ENCODE results near the gene GPRC5D.

Gene GPRC5D

DNA sequence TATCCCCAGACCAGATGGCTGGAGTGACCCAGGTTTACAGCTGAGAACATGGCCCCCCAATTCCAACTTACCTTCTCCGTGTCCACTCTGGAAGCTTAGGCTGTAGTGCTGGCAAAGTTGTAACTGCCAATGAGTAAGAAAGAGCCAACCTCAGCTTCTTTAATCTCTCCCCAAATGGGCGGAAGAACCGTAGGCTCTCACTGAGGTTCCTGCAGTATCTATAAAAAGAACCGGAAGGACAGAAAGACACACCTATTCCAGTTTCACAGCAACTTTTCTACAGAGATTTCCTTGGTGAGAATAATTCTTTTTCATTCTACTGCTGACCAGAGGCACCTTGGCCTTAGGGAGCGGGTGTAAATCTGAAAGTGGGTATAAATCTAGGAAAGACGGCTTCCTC lies at the start of gene GPRC5D:
Gene GPRC5D, minus strand, starts transcription at position 135 of the 400 bp plus-strand sequence. CDS start 1,786 bp downstream, outside the sequence.
- no peak for DNase-seq (ENCODE audit: low read depth)

DNA sequence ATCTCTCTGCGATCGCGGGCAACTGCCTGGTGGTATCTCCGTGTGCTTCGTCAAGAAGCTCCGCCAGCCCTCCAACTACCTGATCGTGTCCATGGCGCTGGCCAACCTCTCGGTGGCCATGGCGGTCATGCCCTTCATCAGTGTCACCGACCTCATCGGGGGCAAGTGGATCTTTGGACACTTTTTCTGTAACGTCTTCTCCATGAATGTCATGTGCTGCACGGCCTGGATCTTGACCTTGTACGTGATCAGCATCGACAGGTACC lies 49.7 kb upstream of the GPRC5D start:
- DNase-seq (ENCODE audit: low read depth), result no peak

GRCh38 chr12:13000925-13001774 lies 49.2 kb upstream of the GPRC5D start:
- no peak for DNase-seq (ENCODE audit: low read depth)

- DNase-seq (ENCODE audit: low read depth), result no peak
Measured at GRCh38 chr12:13000616-13000924, 48.6 kb upstream of the GPRC5D start.

- peak; percentile 93 for DNase-seq (ENCODE audit: low read depth)
Measured at GRCh38 chr12:12999959-13000615, 48.1 kb upstream of the GPRC5D start, which contains the start of gene HEBP1. TSS of gene HEBP1 (minus strand) at chr12:13000265. CDS start at chr12:13000114, 151 bp downstream.

- no peak for DNase-seq (ENCODE audit: low read depth)
Measured at GRCh38 chr12:12999271-12999958, 47.4 kb upstream of the GPRC5D start.

DNA sequence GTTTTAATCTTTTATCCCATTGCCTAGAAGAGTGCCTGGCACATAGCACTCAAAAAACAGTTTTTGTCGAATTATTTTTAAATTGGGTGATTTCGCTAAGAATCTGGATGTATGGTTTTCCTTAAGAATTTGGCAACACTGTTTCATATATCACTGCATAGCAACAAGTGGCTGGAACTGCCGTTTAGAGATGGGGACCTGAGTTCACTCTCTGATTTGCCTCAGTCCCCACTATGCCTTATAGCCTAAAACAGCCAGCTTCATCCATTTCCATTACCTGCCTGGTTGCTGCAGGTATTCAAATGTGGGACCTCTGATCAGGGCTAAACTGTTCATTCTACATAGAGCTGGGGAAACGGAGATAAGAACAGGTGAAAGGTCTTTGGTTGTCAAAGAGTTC lies 46.3 kb upstream of the GPRC5D start:
- DNase-seq (ENCODE audit: low read depth), result no peak

DNA sequence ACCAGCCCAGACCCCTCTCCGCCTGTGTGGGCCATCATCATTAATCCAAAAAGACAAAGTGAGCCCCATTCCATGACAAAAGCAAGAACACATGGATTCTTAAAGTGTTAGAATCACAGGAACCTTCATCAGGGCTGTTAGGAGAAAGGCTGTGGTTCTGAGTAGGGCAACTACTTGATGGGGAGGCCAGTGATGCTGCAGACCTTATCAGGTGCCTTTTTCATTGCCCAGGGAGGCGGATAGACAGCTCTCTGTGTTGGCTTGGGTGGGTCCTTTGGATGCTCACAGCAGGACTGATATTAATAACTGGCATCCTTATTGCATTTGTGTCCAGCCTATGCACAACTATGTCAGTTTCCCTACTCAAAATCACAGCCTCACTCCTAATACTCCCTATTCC lies 45.8 kb upstream of the GPRC5D start:
- DNase-seq (ENCODE audit: low read depth), result no peak

DNA sequence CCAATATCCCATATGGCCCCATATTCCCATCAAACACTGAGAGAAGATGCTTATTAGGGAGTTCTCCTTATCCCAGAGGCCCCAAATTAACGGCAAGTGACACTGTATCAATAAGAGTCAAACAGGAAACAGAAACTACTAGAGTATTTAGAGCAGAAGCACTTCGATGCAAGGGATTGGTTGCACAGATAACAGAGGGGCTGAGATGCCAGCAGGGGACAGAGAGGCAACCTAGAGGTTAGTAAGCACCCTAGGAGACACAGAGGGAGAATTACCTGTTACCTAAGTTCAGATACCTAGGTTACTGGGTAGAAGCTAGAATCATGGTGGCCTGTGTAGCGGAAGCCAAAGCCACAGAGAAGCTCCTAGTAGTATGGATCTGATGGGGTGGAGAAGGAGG lies 45.2 kb upstream of the GPRC5D start:
- no peak for DNase-seq (ENCODE audit: low read depth)

DNA sequence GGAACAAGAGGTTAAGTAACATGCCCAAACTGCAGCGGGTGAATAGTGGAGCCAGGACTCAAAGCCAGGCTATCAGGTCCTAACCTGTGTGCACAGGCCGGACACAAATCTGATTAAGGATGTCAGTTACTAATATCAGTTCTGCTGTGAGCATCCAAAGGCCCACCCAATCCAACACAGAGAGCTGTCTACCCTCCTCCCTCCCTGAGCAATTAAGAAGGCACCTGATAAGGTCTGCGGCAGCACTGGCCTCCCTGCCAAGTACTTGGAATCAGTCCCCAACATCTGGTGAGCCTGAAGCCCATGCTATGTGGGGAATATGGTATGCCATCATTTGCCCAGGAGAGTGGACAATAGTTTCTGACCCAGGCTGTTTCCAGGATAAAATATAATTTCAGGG lies 44.2 kb upstream of the GPRC5D start:
- DNase-seq (ENCODE audit: low read depth), result no peak

DNA sequence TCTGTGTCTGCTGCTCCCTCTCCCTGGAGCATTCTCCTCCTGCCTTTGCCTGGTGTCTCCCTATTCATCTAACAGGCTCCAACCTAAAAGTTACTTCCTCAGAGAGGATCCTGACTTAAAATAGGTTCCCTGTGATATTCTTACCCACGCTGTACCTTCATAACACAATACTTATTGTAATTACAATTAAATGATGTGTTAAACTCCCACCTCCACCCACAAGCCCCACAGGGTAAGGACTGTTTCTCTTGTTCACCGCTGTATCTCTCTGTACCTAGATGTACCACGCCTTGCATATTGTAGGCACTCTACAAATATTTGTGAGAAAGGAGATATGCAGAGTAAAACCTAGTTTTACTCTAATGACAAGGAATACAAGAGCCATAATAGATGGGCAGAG lies 43.1 kb upstream of the GPRC5D start:
- no peak for DNase-seq (ENCODE audit: low read depth)

GRCh38 chr12:12993367-12993766 lies 41.4 kb upstream of the GPRC5D start:
- DNase-seq (ENCODE audit: low read depth), result no peak

- DNase-seq (ENCODE audit: low read depth), result no peak
Measured at GRCh38 chr12:12992418-12993130, 40.6 kb upstream of the GPRC5D start.

DNA sequence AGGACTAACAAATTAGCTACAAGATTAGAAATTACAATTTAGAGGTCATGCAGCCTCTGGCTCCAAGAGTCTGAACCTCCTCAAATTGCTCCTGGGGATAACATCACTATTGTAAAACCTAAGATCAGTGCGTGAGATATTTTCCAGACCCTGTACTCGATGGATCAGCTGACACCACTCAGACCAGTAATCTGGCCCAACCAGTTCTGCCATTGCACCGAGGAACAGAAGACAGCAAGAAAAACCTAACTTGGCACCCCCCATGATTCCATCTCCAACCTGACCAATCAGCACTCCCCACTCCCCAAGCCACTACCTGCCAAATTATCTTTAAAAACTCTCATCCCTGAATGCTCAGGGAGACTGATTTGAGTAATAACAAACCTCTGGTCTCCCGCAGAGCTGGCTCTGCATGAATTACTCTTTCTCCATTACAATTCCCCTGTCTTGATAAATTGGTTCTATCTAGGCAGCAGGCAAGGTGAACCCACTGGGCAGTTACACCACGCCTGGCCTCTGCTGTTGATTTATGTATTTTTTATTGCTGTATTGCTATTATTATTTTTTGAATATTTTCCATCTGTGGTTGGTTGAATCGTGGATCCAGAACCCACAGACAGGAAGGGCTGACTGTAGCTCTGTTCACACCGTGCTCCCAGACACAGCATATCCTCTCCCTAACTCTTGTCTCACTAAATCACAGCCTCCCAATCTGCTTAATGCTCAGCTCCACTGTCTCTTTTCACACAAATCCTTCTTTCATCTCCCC lies 38.9 kb upstream of the GPRC5D start:
- no peak for DNase-seq (ENCODE audit: low read depth)

- DNase-seq (ENCODE audit: low read depth), result no peak
Measured at GRCh38 chr12:12987421-12987820, 35.5 kb upstream of the GPRC5D start.

DNA sequence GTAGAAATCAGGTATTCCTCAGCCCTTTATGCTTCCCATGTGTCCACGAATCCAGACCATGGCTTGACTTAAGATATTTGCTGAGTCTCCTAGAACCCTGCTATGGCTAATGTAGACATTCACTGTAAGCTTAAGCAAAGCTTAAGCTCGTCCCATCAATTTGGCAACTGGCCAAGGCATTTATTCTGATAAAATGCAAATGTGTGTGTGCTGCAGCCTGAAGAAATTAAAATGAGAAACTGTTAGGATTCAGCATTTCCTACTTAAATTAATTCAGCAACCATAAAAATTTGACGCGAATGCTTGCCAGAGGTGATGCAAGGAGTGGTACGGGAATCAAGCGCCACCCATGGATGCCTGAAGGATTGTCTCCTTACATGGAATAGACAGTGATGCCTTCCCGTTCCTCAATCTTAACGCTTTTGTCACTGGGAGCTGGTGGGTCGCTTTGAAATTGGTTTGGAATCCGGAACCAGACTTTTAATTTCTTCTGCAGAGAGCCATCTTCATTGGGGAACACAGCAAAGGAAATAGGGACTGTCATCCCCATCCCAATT lies 34.9 kb upstream of the GPRC5D start:
- DNase-seq (ENCODE audit: low read depth), result no peak

DNA sequence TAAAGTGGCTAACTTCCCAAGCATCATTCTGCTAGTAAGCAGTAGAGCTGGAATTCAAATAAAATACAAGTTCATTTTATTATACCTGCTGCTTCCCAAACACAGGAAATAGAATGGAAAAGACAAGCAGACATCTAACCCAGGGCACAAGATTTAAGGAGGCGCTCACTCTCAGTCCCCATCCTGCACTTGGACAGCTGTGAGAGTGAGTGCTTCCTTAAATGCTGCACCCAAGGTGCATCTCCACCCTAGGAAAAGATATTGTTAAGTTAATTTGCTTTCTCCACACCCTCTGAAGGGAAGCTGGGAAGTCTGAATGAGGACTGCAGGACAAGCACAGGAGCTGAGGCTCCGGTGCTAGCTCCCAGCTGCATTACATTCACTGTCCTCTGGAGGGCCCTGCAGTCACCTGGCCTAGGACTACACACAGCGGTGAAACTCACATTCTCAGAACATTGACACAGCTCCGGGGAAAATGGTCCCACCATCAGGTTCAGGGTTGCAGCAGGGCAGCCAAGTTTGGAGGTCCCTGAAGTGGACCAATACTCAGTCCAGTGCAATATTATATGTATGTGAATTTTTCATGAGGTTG lies 33.9 kb upstream of the GPRC5D start:
- DNase-seq (ENCODE audit: low read depth), result no peak

DNA sequence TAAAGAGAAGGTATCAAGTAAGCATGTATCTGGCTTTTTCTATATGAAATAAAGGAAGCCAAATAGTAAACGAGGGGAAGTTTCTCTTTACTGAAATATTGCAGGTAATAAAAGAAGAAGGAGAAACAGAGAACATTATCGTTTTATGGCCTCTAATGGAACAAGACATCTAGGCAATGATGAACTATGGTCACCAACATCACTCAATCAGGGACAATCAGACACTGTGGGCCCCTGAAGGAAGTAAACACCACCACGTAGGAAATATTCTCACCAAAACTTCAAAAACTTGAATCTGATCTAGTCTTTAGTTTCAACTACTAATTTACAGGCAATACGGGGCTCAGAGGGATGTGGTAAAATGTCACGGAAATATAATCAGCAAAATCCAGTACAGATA lies 32.2 kb upstream of the GPRC5D start:
- no peak for DNase-seq (ENCODE audit: low read depth)

DNA sequence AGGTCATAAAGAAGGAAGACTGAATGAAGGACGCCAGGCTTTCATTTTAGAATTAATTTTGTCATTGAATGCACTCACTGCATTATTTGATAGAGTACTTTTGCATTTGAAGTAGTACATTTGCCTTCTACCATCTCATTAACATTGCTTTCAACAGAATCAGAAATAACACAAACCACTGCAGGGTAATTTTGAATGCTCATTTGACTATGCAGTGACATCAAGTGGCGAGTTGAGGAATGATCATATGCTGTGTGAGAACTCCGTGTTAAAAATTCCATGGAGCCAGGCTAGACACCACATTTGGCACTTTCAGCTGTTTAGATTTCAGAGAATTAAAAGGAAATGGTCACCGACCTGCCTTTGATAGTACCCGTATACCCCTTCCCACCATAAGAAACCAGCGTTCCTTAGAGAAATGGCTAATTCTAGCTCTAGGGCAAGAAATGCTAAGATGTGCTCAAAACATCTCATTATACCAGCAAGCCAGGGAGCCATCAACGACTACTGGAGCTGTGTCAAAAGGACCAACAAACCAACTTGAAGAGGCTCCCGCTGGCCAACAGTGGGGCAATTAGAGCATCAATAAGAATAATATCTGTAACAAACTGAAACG lies 31.6 kb upstream of the GPRC5D start:
- no peak for DNase-seq (ENCODE audit: low read depth)

GRCh38 chr12:12982331-12982730 lies 30.4 kb upstream of the GPRC5D start:
- no peak for DNase-seq (ENCODE audit: low read depth)
